ENCODE results near the gene ZSCAN22. TPM values are rescaled to one million over a fixed set of nuclear protein-coding genes. Genes with fewer than 3 reads are reported as not detected.

Gene ZSCAN22
- total and polyA plus RNA-seq, 2 donors (not counting 3 experiments of a cell fraction or from before 2014, with no cell fraction given), result 3.6 to 3.7 TPM

GRCh38 chr19:58277197-58277596 lies 49.6 kb upstream of the ZSCAN22 start:
- H3K4me1 ChIP-seq (ENCODE audit: control insufficient read depth, extremely low read depth, insufficient read depth, low read length), result peaks cover 8% of the 10 kb centered on the region
- H2AFZ ChIP-seq (ENCODE audit: low read depth, low read length), result no peak overlapping the region
- TF ChIP-seq POLR2A (IDR thresholded peaks at IDR 0.05; ENCODE audit: low read depth, low read length), result no peak
- no peak for TF ChIP-seq FOS (IDR thresholded peaks at IDR 0.05; ENCODE audit: borderline replicate concordance, insufficient read depth, low read length)
- TF ChIP-seq MAX (IDR thresholded peaks at IDR 0.05; ENCODE audit: insufficient read depth, insufficient read length), result no peak
- no peak for TF ChIP-seq EZH2 (IDR thresholded peaks at IDR 0.05; ENCODE audit: borderline replicate concordance, low read depth, low read length, severe bottlenecking)
- TF ChIP-seq, protein P1, sequence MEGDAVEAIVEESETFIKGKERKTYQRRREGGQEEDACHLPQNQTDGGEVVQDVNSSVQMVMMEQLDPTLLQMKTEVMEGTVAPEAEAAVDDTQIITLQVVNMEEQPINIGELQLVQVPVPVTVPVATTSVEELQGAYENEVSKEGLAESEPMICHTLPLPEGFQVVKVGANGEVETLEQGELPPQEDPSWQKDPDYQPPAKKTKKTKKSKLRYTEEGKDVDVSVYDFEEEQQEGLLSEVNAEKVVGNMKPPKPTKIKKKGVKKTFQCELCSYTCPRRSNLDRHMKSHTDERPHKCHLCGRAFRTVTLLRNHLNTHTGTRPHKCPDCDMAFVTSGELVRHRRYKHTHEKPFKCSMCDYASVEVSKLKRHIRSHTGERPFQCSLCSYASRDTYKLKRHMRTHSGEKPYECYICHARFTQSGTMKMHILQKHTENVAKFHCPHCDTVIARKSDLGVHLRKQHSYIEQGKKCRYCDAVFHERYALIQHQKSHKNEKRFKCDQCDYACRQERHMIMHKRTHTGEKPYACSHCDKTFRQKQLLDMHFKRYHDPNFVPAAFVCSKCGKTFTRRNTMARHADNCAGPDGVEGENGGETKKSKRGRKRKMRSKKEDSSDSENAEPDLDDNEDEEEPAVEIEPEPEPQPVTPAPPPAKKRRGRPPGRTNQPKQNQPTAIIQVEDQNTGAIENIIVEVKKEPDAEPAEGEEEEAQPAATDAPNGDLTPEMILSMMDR (IDR thresholded peaks at IDR 0.05; ENCODE audit: extremely low read depth in 1 of 2, insufficient read depth in 1 of 2, low read depth in 1 of 2, low read length in 2 of 2), result no peak
- TF ChIP-seq POLR2AphosphoS5 (IDR thresholded peaks at IDR 0.05; ENCODE audit: insufficient read depth, low read depth, low read length), result no peak
- no peak for TF ChIP-seq MYC (IDR thresholded peaks at IDR 0.05; ENCODE audit: low read depth, low read length)
- no peak for TF ChIP-seq JUN (IDR thresholded peaks at IDR 0.05; ENCODE audit: borderline replicate concordance, insufficient read depth, insufficient read length, low read depth)
- no peak for TF ChIP-seq GATA2 (IDR thresholded peaks at IDR 0.05; ENCODE audit: insufficient read depth, insufficient read length, low read depth, low read length)
- no peak overlapping the region for H3K4me3 ChIP-seq (replicated peaks in 1 of 3; ENCODE audit: insufficient read depth in 1 of 3, low read depth in 1 of 3, low read length in 3 of 3)
- no peak overlapping the region for H3K27ac ChIP-seq (ENCODE audit: insufficient read depth, low read depth, low read length)
- H3K79me2 ChIP-seq (ENCODE audit: control insufficient read depth, insufficient read depth, low read length), result peaks cover 22% of the 10 kb centered on the region
- DNase-seq (ENCODE audit: low read depth, low spot score) (no peak), FAIRE-seq (no peak)
- no peaks in the 10 kb centered on the region for H3K36me3 ChIP-seq (ENCODE audit: control insufficient read depth in 2 of 2, extremely low read depth in 1 of 2, insufficient read depth in 2 of 2, low read length in 2 of 2)
- dilution Hi-C loops (cut with MboI; ENCODE audit: extremely low pct_ligation_motif_present, low sequenced_read_pairs), result no loop called here
- no TSS peak for BruUV-seq (replicated peaks)
- H3K9me1 ChIP-seq (replicated peaks; ENCODE audit: control insufficient read depth, extremely low read depth, insufficient read depth, low read length), result no peaks in the 10 kb centered on the region
- ChIA-PET POLR2A (no interaction called here), CTCF (no interaction called here)
- intact Hi-C loops (cut with micrococcal nuclease), result no loop called here
- H3K9ac ChIP-seq (replicated peaks; ENCODE audit: extremely low read depth, insufficient read depth, low read length), result no peak overlapping the region
- H3K4me2 ChIP-seq (ENCODE audit: insufficient read depth, low read length), result no peak overlapping the region
- H4K20me1 ChIP-seq (replicated peaks; ENCODE audit: control insufficient read depth, extremely low read depth, insufficient read depth, low read length), result no peaks in the 10 kb centered on the region
- no peaks in the 10 kb centered on the region for H3K27me3 ChIP-seq (ENCODE audit: control insufficient read depth in 2 of 2, insufficient read depth in 2 of 2, low read length in 2 of 2)
- H3K9me3 ChIP-seq (replicated peaks; ENCODE audit: control insufficient read depth, insufficient read depth, low read length), result peaks cover under 1% of the 10 kb centered on the region
